ENCODE data around the gene TBC1D12. TPM values are rescaled to one million over a fixed set of nuclear protein-coding genes. Genes with fewer than 3 reads are reported as not detected.
"Not testable (repeated sequence)": the region's sequence is repeated elsewhere in the genome, so short reads cannot be mapped to it uniquely, and the experiment has no call there.

The TBC1D12 gene
- total RNA-seq: 4.8 TPM
- long read RNA-seq, full-length matches to known transcripts: 5 of 13 reads
- long read RNA-seq, partial matches to known transcripts: 6 of 13 reads
- long read RNA-seq, other reads (novel, unspliced or antisense): 2 of 13 reads

DNA sequence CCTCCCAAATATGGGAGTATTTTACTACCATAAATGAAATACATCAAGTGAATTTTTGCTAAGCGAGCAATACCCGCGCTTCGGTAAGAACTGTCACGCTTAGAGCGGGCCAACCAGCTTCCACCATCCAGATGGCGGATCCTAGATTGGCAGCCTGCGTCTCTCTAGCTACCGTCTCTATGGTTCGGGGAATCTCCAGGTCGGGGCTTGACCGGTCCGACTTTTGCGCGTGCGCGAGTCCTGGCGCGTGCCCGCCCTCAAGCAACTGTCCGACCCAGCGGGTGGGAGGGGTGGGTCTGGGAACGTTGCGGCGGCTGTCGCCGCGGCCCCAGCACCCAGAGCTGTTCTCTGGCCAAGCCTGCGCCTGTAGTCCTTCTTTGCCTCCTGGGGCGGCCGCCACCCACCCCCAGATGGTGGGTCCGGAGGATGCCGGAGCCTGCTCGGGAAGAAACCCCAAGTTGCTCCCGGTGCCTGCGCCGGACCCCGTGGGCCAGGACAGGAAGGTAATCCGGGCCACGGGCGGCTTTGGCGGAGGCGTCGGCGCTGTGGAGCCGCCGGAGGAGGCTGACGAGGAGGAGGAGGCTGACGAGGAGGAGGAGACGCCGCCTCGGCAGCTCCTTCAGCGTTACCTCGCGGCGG is at the start of gene TBC1D12:
TBC1D12 (plus strand) TSS at position 338 of the 639 bp plus-strand sequence; CDS start at position 411, 73 bp downstream.
- DNase-seq (peak; percentile 97), ATAC-seq (peak; percentile 99)
- intact Hi-C loops (cut with micrococcal nuclease): no loop called here

DNA sequence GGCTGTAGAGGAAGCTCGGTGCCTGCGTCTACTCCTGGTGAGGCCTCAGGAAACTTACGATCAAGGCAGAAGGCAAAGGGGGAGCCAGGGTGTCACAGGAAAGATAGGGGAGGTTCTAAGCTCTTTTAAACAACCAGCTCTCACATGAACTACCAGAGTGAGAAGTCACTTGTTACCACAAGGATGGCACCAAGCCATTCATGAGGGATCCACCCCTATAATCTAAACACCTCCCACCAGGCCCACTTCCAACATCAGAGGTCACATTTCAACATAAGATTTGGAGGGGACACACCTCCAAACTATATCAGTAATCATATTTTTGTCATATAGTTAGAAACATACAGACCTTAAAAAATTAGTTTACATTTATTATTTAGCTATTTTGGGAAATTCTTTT is 49.0 kb upstream of the TBC1D12 start:
- DNase-seq: no peak
- intact Hi-C loops (cut with micrococcal nuclease): no loop called here
- ATAC-seq: no peak

DNA sequence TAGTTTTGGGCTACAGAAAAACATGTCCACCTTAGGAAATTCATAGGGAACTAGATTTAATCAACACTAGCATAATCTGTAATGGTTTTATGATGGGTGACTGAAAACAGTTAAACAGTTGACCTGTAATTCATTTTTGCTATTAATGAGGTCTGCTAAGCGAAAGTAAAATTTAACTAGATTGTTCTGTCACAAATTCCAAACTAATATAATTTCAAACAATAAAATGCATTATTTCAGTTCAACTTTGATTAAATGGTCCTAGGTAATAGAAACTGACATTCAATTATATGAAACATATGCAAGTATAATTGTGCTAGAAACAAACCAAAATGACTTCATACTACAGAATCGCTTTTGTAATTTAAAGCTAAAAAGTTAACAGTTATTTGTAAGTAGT is 46.5 kb upstream of the TBC1D12 start:
- no peak for ATAC-seq
- DNase-seq: no peak
- intact Hi-C loops (cut with micrococcal nuclease): no loop called here

DNA sequence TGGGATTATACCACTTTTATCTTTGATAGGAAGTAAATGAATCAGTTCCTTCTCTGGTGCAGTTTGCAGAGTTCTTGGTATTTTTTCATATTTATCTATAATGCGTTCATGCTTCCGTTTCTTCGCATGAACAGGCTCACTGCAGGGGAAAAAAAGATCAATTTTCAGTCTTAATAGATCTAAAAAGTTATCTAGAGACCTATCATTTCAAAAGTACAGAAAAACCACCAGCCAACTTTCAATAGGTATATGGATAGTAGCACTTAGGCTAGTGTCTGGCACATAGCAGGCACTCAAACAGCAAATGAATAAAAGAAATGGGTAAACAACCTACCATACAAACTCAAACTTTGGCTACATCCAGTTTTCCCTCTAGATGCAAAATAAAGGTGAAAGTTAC is 45.1 kb upstream of the TBC1D12 start:
- ATAC-seq (no peak), DNase-seq (no peak)
- intact Hi-C loops (cut with micrococcal nuclease): no loop called here

DNA sequence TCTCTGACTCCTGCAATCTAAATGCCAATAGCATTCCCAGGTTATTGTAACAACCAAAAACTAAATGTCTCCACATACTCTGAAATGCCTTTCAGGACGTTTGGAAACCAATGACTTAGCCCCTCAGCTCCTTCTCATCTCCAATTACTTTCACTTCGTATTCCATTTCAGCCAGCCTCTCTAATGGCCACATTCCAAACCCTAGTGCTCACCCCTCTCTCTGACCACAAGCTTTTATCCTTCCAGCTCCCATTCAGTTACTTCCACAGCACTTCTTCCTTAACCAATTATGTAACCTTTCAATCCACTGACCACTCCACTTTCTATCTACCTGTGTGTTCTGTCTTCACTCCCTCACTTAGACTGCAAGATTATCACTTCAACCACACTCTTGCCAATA is 43.9 kb upstream of the TBC1D12 start:
- DNase-seq (no peak), ATAC-seq (no peak)
- intact Hi-C loops (cut with micrococcal nuclease): no loop called here

DNA sequence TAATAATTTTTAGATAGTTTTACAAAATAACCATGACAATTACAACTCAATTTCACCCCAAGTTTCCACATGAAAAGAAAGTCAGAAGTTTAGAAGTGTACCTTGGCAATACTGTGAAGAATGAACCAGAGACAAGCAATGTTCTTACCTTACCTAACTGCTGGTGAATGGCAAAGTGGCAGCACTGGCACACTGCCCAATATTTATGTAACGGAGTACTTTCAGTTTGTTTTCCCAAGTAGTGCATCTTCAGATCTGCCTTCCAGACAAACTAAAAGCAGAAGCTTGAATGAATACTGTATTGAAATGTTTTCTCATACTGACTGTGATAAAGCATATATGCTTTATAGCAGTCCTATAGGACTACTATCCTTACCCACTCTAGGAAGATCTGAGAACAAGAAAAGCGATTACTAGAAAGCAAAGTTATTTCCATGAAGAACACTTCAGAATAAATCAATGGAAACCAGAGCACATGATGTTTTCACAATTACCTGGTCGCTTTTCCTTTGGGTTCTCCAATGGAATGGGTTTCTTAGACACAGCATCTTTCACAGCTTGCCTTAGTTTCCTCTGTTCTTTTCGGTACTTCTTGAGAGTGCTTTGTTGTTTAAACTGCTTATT is 41.1 kb upstream of the TBC1D12 start:
- no peak for DNase-seq
- ATAC-seq: no peak
- intact Hi-C loops (cut with micrococcal nuclease): no loop called here

DNA sequence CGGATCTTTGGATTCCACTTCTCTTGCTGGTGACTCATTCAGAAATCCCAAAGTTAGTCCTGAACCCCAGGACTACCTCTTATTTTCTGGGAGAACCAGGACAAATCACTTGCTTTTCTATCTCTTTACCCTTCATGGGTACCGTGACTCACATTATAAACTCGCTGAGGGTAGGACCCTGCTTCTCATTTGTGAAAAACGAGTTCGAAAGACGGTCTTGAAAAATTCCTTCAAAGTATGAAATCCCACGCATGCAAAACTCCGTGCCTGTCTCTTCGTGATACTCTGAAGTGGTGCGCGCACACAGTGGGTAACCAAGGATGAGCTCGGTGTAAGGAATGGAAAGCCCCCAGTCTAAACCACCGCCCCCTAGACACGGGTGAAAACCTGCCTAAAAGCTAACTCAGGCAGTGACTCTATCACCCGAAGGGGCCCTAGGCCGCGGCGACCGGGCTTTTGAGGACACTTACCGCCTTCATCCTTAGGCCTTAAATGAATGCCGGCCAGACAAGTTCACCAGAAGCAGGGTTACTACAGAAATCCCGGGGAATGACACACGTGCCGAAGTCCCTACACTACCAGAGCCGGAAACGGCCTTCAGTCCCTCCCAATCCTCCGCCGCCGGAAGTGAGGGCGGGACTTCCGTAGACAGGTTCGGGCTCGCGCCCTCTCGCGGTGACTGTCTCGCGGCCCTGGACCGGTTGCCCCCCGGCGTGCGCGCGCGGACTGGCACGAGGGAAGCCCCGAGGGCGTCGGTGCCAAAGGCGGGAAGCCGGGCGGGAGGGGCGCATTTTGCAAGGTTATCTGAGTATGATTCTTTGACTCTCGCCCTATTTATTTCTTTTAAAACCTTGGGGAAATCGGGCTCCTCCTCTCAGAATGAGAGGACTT is 39.7 kb upstream of the TBC1D12 start, which contains the start of gene NOC3L:
NOC3L (minus strand) TSS at position 580 of the 891 bp plus-strand sequence; CDS start at position 479, 101 bp downstream.
- DNase-seq: peak; percentile 98
- intact Hi-C loops (cut with micrococcal nuclease): no loop called here
- ATAC-seq: peak; percentile 100

DNA sequence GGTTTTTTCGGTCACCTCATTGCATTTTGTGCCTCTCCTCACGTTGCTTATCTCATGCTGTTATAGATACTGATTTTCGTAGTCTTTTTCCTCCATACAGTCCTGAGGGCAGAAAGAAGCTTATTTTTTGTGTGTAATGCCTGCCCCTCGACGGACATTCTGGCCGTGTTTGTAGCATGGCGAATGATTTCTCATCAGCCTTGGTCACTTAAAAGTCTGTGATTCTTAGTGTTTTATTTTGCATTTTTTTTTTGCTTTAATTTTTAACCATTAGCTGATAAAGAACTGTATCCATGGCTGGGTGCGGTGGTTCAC is 39.1 kb upstream of the TBC1D12 start:
- ATAC-seq (peak; percentile 17), DNase-seq (no peak)
- intact Hi-C loops (cut with micrococcal nuclease): no loop called here

DNA sequence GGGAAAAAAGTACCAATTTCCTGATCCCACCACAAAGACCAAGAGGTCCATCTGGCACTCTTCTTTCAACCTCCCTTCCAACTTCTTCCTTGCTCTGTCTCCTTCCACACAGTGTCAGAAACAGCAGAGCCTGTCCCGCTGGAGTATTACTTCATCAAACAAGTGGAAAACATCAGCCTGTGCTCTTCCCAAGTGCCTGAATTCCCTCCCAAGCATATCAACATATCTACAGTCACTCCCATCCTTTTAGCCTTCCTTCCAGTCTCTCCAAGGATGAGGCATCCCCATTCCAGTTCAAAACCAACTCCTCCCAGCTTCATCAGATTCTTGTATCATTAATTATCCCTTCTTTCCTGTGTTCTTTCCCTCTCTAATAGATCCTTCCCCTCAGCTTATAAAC is 37.9 kb upstream of the TBC1D12 start:
- intact Hi-C loops (cut with micrococcal nuclease): no loop called here

DNA sequence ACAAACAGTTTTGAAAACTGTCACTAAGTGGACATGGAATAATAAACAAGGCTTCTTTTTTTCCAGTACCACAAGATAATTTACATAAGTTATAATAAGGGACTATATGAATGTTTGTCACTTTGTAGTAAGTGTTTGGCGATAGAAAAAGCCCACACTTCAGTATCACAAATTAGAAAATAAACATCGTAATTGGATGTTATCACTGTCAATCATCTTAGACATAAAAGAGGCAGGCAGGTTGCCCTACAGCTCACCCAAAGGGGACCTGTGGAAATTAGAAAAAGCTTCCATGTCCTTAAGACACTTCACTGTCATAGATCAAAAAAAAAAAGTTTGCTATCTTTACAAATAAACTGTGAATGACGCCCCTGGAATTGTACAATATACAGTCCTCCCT is 36.0 kb upstream of the TBC1D12 start:
- DNase-seq: no peak
- no peak for ATAC-seq
- intact Hi-C loops (cut with micrococcal nuclease): no loop called here

More for the DNA sequence above, 37.9 kb upstream of the TBC1D12 start:
- DNase-seq (no peak), ATAC-seq (no peak)

DNA sequence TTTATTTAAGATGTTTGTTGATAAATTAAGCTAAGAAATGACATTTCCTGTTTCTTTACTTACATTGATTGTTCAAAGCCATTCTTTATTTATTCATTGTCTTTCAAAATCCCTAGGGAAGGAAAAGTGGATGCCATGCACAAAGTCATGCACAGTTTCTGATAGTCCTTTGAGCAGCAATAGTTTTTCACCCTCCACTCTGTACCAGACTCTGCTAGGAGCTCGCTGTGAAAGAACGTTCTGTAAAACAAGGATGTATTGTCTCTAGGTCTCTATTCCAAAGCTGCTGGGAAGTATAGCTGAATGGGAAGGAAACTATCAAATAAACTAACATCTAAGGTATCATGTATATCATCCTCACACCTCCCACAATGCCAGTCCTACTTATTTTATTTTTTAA is 31.8 kb upstream of the TBC1D12 start:
- no peak for DNase-seq
- intact Hi-C loops (cut with micrococcal nuclease): no loop called here
- ATAC-seq: no peak

DNA sequence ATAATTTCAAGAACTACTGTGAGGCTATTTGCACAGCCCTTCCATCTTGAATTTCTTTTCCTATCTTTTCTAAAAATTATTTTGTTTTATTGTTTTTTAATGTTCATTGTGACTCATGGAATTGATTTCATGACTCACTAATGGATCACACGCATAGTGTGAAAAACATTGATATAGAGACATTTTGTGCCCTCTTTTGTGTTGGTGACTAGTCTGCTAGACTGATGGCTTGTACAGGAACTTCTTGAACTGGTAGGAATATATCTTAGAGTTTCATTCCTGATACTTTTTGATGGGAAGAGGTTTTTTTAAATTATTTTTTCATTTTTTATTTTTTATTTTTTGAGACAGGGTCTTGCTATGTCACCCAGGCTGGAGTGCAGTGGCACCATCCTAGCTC is 27.0 kb upstream of the TBC1D12 start:
- DNase-seq: no peak
- intact Hi-C loops (cut with micrococcal nuclease): no loop called here
- no peak for ATAC-seq

DNA sequence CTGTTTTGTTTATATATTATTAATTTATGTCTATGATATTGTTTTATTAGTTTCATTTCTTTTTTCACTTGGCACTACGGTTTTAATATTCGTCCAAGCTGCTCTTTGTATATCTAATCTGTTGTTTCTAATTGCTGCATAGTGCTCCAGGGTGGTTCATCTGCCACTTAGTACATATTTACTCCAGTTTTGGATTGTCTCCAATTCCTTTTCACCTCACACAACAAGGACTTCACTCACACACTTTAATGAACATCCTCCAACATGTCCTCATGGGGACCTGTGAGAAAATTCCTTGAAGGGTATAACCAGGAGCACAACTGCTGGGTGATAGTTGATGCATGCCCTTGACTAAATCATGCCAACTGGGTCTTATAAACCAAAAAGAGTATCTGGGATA is 25.5 kb upstream of the TBC1D12 start:
- no peak for DNase-seq
- ATAC-seq: no peak

DNA sequence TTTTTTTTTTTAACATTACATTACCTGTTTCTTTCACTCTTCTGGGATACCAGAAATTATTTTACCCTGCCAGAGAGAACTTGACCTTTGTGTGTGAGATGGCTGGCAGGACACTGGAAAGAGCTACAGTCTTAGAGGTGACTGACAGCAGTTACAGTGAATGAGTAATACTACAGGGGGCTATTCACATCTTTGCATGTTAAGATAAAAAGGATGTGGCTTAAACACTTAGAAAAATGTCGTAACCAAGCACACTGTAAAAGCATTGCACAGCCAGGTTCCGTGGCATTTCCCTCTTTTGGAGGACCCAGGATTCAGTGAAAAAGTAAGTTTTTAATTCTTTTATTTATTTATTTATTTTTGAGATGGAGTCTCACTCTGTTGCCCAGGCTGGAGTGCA is 18.8 kb upstream of the TBC1D12 start:
- intact Hi-C loops (cut with micrococcal nuclease): no loop called here
- ATAC-seq: no peak
- no peak for DNase-seq

More for the DNA sequence above, 25.5 kb upstream of the TBC1D12 start:
- intact Hi-C loops (cut with micrococcal nuclease): no loop called here

DNA sequence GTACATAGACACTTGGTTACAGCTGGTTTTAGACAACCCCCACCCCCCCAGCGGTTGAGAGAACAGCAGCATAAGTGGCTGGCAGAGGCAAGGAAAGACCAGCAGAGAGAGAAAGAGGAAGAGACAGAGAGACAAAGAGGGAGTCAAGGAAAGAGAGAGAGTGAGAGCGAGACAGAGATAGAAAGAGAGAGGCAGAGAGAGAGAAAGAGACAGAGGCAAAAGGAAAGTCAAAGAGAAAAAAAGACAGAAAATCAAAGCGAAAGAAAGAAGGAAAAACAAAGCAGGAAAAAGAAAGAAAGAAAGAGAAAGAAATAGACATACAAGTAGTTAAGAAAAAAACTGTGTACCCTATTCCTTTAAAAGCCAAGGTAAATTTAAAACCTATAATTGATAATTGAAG is 16.6 kb upstream of the TBC1D12 start:
- ATAC-seq; intact Hi-C loops (cut with micrococcal nuclease); DNase-seq: not testable (repeated sequence)

DNA sequence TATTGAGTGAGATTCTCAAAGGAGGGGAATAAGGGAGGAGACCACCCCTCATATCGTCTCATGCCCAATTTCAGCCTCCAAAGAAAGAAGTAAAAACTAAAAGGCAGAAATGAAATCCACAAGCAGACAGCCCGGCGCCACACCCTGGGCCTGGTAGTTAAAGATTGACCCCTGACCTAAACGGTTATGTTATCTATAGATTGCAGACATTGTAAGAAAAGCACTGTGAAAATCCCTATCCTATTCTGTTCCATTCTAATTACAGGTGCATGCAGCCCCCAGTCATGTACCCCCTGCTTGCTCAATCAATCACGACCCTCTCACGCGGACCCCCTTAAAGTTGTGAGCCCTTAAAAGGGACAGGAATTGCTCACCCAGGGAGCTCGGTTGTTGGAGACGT is 10.2 kb upstream of the TBC1D12 start:
- ATAC-seq; intact Hi-C loops (cut with micrococcal nuclease); DNase-seq: not testable (repeated sequence)

DNA sequence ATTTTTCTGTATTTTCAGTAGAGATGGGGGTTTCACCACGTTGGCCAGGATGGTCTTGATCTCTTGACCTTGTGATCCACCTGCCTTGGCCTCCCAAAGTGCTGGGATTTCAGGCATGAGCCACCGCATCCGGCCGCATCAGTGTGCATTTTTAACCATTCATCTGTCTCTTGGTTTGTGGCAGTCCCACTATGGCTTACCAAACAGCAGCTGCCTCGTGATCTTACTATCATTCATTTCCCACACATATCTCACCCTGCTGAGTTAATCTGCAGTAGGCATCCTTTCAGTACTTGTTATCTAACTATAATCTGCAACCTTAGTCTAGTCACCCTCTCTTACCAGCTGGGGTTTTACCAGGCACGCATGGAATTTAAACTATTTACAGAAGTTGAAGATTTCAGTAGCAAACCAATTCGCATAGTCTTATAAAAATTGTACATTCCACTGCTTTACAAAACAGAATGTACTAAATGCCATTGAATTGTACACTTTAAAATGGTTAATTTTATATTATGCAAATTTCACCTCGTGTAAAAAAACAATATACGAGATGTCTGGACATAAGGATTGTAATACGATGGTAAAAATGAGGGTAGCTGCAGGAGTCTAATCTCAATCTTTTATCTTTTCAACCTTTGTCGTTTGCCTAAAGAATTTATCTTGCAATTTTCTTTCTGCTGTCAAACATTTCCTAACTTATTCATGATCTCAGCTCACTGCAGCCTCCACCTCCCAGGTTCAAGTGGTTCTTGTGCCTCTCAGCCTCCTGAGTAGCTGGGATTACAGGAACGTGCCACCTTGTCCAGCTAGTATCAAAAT is 4.6 kb upstream of the TBC1D12 start:
- DNase-seq: no peak
- intact Hi-C loops (cut with micrococcal nuclease): no loop called here
- ATAC-seq: no peak

DNA sequence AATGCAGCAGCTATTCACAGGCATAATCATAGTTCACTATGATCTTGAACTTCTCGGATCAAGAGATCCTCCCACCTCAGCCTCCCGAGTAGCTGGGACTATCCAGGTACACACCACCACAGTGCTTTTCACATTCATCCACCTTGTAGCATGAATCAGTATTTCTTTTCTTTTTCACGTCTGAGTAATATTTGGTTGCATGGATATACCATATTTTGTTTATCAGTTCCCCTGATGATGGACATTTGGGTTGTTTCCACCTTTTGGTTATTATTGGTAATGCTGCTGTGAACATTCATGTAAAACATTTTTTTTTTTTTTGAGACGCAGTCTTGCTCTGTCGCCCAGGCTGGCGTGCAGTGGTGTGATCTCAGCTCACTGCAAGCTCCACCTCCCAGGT is 3.6 kb upstream of the TBC1D12 start:
- no peak for ATAC-seq
- no peak for DNase-seq
- intact Hi-C loops (cut with micrococcal nuclease): no loop called here

DNA sequence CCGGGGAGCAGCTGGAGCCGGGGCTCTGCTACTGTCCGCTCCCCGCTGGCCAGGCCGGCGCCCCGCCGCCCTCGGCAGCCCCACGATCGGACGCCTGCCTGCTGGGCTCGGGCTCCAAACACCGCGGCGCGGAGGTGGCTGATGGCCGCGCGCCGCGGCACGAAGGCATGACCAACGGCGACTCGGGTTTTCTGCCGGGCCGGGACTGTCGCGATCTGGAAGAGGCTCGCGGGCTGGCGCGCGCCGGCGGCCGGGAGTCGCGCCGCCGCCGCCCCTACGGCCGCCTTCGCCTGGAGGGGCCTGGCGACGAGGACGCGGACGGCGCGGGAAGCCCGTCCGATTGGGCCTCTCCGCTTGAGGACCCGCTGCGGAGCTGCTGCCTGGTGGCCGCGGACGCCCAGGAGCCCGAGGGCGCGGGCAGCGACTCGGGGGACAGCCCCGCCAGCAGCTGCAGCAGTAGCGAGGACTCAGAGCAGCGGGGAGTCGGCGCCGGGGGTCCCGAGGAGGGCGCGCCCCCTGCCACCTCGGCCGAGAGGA is 570 bp downstream of the TBC1D12 start:
- DNase-seq: no peak
- intact Hi-C loops (cut with micrococcal nuclease): no loop called here
- ATAC-seq: peak; percentile 49

Data from left ventricle myocardium superior (tissue), 1 donor.